Activated T-helper 1 cell treated with anti-CD3 and anti-CD28 coated beads, Interleukin-12 subunit alpha, Interleukin-12 subunit beta, Interleukin-2, Interleukin-4 antibody, amounts not matched to agents 30 ng/mL and 10 ng/mL and 1 ng/mL, durations not matched to agents 14 hours and 24 hours and 36 hours (primary cell): ENCODE results near the gene FOXC1. TPM values are rescaled to one million over a fixed set of nuclear protein-coding genes. Genes with fewer than 3 reads are reported as not detected.
A peak's percentile ranks its signal among the peaks of the same experiment; 100 is the strongest.

ENCODE experiments used
- DNase-seq: peaks from one replicate; pipeline ENCODE4 v3.0.0; 2021; ENCODE audit warnings: low spot score
- H3K27ac Mint-ChIP-seq: one replicate; pipeline ENCODE4 v1.8.0; 2021; ENCODE audit warnings: mild to moderate bottlenecking, mixed read lengths
- H3K27me3 Mint-ChIP-seq: one replicate; pipeline ENCODE4 v1.8.0; 2022; ENCODE audit warnings: mild to moderate bottlenecking, moderate library complexity, mixed read lengths; ENCODE audit not compliant: insufficient read depth
- H3K36me3 Mint-ChIP-seq: one replicate; pipeline ENCODE4 v1.8.0; 2021; ENCODE audit warnings: low read depth, mixed read lengths
- H3K4me1 Mint-ChIP-seq: one replicate; pipeline ENCODE4 v1.8.0; 2021; ENCODE audit warnings: low read depth, mixed read lengths
- H3K4me3 Mint-ChIP-seq: one replicate; pipeline ENCODE4 v1.8.0; 2021; ENCODE audit warnings: mild to moderate bottlenecking, moderate library complexity, mixed read lengths
- H3K9me3 Mint-ChIP-seq: one replicate; pipeline ENCODE4 v1.8.0; 2021; ENCODE audit warnings: mixed read lengths
- intact Hi-C: fragments of 100-400 bp; cut with micrococcal nuclease; formaldehyde crosslinking; loops from one replicate; pipeline ENCODE4 v1.15.1; 2024
- total RNA-seq: library from RNA; stranded (reverse); gene quantifications from 2 replicates; pipeline ENCODE4 v1.2.3, GENCODE V29; 2022

FOXC1 gene
- total RNA-seq, 1 donor from 2014 or later, result 0.23 TPM

DNA sequence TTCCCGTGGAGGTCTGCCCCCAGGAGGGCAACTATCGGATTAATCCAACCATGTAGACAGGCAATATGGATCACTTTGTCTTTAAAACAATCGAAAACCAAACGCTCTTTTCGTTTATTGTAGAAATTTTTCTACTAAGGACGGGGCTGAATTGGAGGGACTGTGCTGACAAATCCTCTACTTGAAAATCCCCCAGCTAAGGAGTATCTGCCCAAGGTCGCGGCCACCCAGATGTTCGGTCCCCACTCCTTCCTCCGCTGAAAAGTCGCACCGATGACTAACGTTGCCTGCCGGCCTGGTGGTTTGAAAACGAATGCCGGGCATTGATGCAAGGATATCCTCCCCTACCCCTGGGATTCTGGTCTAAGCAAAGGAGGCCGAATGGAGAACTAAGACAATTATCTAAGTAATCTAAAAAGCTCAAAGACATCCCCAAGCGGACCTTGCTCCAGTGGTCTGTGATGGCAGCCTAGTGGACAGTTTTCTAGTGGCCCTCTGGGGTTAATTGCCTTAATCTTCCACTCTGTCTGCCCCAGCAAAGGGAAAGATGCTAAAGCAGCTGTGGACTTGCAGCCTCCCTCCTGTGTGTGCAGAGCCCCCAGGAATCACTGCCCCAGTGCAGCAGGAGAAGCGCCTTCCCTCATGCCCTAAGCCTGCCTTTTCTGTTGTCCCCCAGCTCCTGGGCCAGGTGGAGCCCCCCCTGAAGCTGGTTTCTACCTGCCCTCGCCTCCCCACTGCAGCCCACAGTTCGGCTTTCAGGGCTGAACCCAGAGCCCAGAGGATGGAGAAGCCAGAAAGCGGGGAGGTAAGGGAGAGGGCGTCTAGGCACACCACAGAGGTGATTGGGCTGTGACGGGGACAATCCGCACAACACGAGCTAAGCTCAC is 3.6 kb upstream of the FOXC1 start:
- Mint-ChIP-seq H3K9me3 (no peaks in the 10 kb centered on the region), H3K4me3 (no peak overlapping the region), H3K4me1 (peaks cover 17% of the 10 kb centered on the region), H3K27ac (peak overlapping the region; percentile 47), H3K27me3 (peaks cover 70% of the 10 kb centered on the region), H3K36me3 (peaks cover 2% of the 10 kb centered on the region)
- DNase-seq, result no peak
- intact Hi-C loops, result loop anchor here (1.0 kb wide), 1 partner anchor 498 kb away; no protein-coding TSS in a partner anchor

DNA sequence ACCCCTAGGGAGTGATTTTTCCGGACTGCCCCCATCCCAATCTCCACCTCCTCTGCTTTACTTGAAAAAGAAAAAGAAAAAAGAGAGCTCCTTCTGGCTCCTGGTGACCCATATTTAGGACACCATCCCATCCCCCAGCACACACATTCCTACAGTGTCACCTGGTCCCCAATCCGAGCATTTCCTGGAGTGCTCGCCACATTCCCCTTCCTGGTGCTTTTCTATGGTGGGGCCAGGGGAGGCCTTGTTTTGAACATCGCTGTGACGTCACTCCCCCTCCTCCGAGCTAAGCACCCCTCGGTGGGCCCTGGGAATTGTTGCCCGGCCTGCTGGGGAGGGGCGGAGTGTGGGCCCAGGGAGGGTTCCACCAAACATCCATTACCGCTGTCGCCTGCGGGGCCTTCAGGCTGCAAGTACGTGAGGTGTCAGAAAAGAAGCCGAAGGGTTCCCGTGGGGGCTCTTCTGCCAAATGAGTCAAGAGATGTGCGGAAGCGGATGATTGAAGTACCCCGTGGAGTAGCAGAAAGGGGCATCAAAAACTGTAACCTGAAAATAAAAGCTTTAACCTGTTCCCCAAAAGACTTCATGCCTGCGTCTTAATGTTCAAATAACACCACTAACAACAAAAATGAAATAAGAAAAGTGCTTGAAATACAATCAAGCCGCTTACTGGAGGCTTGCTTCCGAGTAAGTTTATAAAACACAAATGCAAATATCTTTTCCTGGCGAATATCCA is 2.8 kb upstream of the FOXC1 start:
- intact Hi-C loops, result loop anchor here (1.0 kb wide), 1 partner anchor 497 kb away; no protein-coding TSS in a partner anchor
- Mint-ChIP-seq H3K4me1 (peaks cover 19% of the 10 kb centered on the region), H3K9me3 (no peaks in the 10 kb centered on the region), H3K4me3 (peak overlapping the region; percentile 45), H3K27me3 (peaks cover 67% of the 10 kb centered on the region), H3K27ac (peak overlapping the region; percentile 82), H3K36me3 (peaks cover 2% of the 10 kb centered on the region)
- no peak for DNase-seq

DNA sequence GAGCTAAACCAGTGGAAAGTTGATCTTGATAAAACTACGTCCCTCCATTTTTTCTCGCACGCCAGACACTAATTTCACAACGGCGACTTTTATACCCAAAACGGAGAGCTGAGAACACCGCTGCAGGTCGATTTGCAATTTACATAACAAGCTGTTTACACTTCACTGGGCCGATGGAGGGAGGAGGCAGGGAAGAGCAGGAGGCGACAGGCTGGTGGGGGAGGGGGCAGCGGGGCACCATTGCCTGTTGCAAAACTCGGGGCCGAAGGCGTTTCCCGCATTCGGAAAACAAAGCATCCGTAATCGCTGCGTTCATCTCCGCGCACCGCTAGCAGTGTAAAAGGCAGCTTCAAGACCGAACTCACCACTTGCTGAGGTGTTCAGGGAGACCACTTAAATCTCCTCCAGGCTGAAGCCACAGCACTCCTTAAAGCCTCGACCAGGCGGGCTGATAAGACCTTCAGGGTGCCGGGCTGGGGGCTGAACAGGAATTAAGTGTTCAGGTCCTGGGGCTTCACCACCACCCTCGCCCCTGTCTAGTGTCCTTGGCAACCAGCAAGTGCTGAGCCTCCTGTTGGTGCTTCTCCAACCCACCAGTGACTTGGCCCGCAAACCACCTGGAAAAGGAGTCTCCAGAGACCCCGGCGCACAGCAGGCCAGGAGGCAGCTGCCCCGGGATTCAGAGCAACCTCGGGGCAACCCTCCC is 2.0 kb upstream of the FOXC1 start:
- DNase-seq, result no peak
- peaks cover 2% of the 10 kb centered on the region for H3K36me3 Mint-ChIP-seq
- H3K9me3 Mint-ChIP-seq, result no peaks in the 10 kb centered on the region
- peak overlapping the region; percentile 82 for H3K27ac Mint-ChIP-seq
- peaks cover 67% of the 10 kb centered on the region for H3K27me3 Mint-ChIP-seq
- intact Hi-C loops, result no loop called here
- peaks cover 25% of the 10 kb centered on the region for H3K4me1 Mint-ChIP-seq
- H3K4me3 Mint-ChIP-seq, result peak overlapping the region; percentile 67

DNA sequence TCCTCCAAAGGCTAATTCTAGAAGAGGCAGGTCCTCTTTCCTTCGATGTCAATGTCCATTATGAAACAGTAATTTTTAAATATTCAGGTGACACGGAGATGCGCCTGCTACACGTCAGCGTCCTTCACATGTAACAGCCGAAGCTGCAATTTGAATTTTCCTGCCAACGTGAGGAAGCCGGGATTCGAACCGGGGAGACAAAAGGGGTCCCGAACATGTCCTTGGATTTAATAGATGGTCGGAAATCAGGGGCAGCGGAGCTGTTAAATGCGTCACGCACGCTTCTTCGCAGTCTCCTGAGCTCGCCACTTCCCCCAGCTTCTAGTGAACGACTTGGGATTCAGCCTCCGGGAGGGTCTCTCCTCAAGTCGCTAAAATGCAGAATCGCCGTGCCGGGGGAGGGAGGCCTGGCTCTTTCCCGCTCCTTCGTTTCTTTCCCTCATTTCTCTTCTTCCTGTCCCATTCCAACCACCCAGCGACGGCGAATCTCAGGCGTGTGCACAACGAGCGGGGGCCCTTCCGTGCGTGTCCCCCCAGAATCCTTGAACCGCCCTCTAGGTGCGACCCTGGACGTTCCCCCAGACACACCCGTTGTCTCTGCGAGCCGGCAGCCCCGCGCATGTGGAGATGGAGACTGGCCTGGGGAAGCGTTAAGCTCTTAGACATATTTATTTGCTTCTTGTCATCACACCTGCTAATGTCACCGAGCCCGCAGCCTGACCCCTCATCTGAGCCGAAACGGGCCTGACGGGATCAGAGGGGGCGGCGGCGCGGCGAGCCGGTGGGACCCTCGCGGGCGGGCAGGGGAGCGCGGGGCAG is 1.3 kb upstream of the FOXC1 start:
- Mint-ChIP-seq H3K4me3 (peak overlapping the region; percentile 67), H3K27me3 (peaks cover 67% of the 10 kb centered on the region), H3K4me1 (peaks cover 25% of the 10 kb centered on the region), H3K27ac (peak overlapping the region; percentile 79), H3K9me3 (no peaks in the 10 kb centered on the region), H3K36me3 (peaks cover 2% of the 10 kb centered on the region)
- no peak for DNase-seq
- intact Hi-C loops, result no loop called here

DNA sequence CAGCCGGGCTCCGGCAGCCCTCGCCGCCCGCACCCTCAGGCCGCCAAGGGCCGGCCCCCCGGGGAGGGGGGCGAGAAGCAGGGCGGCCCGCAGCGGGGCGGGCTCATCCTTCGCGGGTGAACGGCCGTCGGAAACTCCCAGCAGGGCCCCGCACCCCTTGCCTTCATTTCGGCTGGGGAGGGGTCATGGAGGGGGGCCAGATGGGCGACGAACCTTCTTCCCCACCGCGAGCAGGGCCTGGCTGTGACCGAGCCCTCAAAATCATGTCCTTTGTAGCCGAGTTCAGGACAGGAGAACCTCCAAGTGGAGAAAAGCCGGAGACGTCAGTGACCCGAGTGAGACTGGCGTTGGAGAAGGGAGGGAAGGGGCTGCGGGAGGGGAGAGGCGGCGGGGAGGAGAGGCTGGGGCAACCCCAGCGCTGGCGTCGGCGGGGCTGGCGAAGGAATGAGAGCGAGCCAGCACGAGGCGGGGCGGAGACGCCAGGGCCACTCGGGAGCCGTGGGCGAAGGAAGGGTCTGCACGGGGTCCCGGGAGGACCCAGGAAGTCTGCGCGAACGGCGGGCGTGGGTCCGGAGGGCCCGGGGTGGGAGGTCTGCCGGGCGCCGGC is 571 bp upstream of the FOXC1 start:
- intact Hi-C loops, result no loop called here

DNA sequence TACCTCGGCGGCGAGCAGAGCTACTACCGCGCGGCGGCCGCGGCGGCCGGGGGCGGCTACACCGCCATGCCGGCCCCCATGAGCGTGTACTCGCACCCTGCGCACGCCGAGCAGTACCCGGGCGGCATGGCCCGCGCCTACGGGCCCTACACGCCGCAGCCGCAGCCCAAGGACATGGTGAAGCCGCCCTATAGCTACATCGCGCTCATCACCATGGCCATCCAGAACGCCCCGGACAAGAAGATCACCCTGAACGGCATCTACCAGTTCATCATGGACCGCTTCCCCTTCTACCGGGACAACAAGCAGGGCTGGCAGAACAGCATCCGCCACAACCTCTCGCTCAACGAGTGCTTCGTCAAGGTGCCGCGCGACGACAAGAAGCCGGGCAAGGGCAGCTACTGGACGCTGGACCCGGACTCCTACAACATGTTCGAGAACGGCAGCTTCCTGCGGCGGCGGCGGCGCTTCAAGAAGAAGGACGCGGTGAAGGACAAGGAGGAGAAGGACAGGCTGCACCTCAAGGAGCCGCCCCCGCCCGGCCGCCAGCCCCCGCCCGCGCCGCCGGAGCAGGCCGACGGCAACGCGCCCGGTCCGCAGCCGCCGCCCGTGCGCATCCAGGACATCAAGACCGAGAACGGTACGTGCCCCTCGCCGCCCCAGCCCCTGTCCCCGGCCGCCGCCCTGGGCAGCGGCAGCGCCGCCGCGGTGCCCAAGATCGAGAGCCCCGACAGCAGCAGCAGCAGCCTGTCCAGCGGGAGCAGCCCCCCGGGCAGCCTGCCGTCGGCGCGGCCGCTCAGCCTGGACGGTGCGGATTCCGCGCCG is 994 bp downstream of the FOXC1 start:
- H3K27ac Mint-ChIP-seq, result peak overlapping the region; percentile 74
- intact Hi-C loops, result loop anchor here (5.0 kb wide), 2 partner anchors 298 to 1617 kb away; partner anchors contain the start of genes FOXQ1 and TUBB2B
- peak overlapping the region; percentile 70 for H3K4me3 Mint-ChIP-seq
- DNase-seq, result no peak
- peaks cover 22% of the 10 kb centered on the region for H3K4me1 Mint-ChIP-seq
- peaks cover 62% of the 10 kb centered on the region for H3K27me3 Mint-ChIP-seq
- peaks cover 2% of the 10 kb centered on the region for H3K36me3 Mint-ChIP-seq
- H3K9me3 Mint-ChIP-seq, result no peaks in the 10 kb centered on the region

More for the DNA sequence above, 571 bp upstream of the FOXC1 start:
- no peak for DNase-seq
- Mint-ChIP-seq H3K9me3 (no peaks in the 10 kb centered on the region), H3K36me3 (peaks cover 2% of the 10 kb centered on the region), H3K4me3 (peak overlapping the region; percentile 54), H3K27ac (no peak overlapping the region), H3K27me3 (peaks cover 64% of the 10 kb centered on the region), H3K4me1 (peaks cover 25% of the 10 kb centered on the region)

DNA sequence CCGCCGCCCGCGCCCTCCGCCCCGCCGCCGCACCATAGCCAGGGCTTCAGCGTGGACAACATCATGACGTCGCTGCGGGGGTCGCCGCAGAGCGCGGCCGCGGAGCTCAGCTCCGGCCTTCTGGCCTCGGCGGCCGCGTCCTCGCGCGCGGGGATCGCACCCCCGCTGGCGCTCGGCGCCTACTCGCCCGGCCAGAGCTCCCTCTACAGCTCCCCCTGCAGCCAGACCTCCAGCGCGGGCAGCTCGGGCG is 1.5 kb downstream of the FOXC1 start:
- Mint-ChIP-seq H3K4me1 (peaks cover 22% of the 10 kb centered on the region), H3K4me3 (no peak overlapping the region), H3K36me3 (peaks cover 2% of the 10 kb centered on the region), H3K27me3 (peaks cover 62% of the 10 kb centered on the region), H3K27ac (no peak overlapping the region), H3K9me3 (no peaks in the 10 kb centered on the region)
- intact Hi-C loops, result loop anchor here (5.0 kb wide), 2 partner anchors 299 to 1616 kb away; partner anchors contain the start of genes FOXQ1 and TUBB2B
- DNase-seq, result no peak

DNA sequence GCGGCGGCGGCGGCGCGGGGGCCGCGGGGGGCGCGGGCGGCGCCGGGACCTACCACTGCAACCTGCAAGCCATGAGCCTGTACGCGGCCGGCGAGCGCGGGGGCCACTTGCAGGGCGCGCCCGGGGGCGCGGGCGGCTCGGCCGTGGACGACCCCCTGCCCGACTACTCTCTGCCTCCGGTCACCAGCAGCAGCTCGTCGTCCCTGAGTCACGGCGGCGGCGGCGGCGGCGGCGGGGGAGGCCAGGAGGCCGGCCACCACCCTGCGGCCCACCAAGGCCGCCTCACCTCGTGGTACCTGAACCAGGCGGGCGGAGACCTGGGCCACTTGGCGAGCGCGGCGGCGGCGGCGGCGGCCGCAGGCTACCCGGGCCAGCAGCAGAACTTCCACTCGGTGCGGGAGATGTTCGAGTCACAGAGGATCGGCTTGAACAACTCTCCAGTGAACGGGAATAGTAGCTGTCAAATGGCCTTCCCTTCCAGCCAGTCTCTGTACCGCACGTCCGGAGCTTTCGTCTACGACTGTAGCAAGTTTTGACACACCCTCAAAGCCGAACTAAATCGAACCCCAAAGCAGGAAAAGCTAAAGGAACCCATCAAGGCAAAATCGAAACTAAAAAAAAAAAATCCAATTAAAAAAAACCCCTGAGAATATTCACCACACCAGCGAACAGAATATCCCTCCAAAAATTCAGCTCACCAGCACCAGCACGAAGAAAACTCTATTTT is 2.0 kb downstream of the FOXC1 start:
- Mint-ChIP-seq H3K27ac (peak overlapping the region; percentile 67), H3K36me3 (peaks cover 2% of the 10 kb centered on the region), H3K27me3 (peaks cover 60% of the 10 kb centered on the region), H3K4me1 (peaks cover 21% of the 10 kb centered on the region), H3K9me3 (no peaks in the 10 kb centered on the region), H3K4me3 (peak overlapping the region; percentile 75)
- DNase-seq, result no peak
- intact Hi-C loops, result loop anchor here (1.0 to 5.0 kb wide), 5 partner anchors 7 to 1616 kb away; partner anchors contain the start of genes FOXQ1 and TUBB2B

DNA sequence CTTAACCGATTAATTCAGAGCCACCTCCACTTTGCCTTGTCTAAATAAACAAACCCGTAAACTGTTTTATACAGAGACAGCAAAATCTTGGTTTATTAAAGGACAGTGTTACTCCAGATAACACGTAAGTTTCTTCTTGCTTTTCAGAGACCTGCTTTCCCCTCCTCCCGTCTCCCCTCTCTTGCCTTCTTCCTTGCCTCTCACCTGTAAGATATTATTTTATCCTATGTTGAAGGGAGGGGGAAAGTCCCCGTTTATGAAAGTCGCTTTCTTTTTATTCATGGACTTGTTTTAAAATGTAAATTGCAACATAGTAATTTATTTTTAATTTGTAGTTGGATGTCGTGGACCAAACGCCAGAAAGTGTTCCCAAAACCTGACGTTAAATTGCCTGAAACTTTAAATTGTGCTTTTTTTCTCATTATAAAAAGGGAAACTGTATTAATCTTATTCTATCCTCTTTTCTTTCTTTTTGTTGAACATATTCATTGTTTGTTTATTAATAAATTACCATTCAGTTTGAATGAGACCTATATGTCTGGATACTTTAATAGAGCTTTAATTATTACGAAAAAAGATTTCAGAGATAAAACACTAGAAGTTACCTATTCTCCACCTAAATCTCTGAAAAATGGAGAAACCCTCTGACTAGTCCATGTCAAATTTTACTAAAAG is 2.7 kb downstream of the FOXC1 start:
- no peaks in the 10 kb centered on the region for H3K9me3 Mint-ChIP-seq
- peaks cover 14% of the 10 kb centered on the region for H3K4me1 Mint-ChIP-seq
- no peak for DNase-seq
- H3K36me3 Mint-ChIP-seq, result peaks cover 2% of the 10 kb centered on the region
- peak overlapping the region; percentile 75 for H3K4me3 Mint-ChIP-seq
- peaks cover 60% of the 10 kb centered on the region for H3K27me3 Mint-ChIP-seq
- peak overlapping the region; percentile 67 for H3K27ac Mint-ChIP-seq
- intact Hi-C loops, result loop anchor here (1.0 to 5.0 kb wide), 5 partner anchors 8 to 1615 kb away; partner anchors contain the start of genes FOXQ1 and TUBB2B

DNA sequence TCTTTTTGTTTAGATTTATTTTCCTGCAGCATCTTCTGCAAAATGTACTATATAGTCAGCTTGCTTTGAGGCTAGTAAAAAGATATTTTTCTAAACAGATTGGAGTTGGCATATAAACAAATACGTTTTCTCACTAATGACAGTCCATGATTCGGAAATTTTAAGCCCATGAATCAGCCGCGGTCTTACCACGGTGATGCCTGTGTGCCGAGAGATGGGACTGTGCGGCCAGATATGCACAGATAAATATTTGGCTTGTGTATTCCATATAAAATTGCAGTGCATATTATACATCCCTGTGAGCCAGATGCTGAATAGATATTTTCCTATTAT is 3.2 kb downstream of the FOXC1 start:
- intact Hi-C loops, result loop anchor here (1.0 to 5.0 kb wide), 5 partner anchors 9 to 1614 kb away; partner anchors contain the start of genes FOXQ1 and TUBB2B

More for the DNA sequence above, 3.2 kb downstream of the FOXC1 start:
- Mint-ChIP-seq H3K36me3 (peaks cover 2% of the 10 kb centered on the region), H3K9me3 (no peaks in the 10 kb centered on the region), H3K4me1 (peaks cover 12% of the 10 kb centered on the region), H3K27ac (no peak overlapping the region), H3K4me3 (no peak overlapping the region), H3K27me3 (peaks cover 60% of the 10 kb centered on the region)
- DNase-seq, result no peak
